Type B pancreatic cell (in vitro differentiated cells): ENCODE results near the gene LGALS1. TPM values are rescaled to one million over a fixed set of nuclear protein-coding genes. Genes with fewer than 3 reads are reported as not detected.
A peak's percentile ranks its signal among the peaks of the same experiment; 100 is the strongest.

Source experiments
- DNase-seq: peaks from one replicate; pipeline ENCODE4 v3.0.0; 2021; ENCODE audit warnings: mixed read lengths; ENCODE audit not compliant: unreplicated experiment; ENCODE audit errors: extremely low spot score
- H3K27ac Mint-ChIP-seq: 2 replicates; pipeline ENCODE4 v1.8.0; 2021; ENCODE audit warnings: mild to moderate bottlenecking, mixed read lengths
- H3K27me3 Mint-ChIP-seq: 2 replicates; pipeline ENCODE4 v1.8.0; 2021; ENCODE audit warnings: mixed read lengths
- H3K36me3 Mint-ChIP-seq: 2 replicates; pipeline ENCODE4 v1.8.0; 2021; ENCODE audit warnings: mixed read lengths
- H3K4me1 Mint-ChIP-seq: one replicate; pipeline ENCODE4 v1.8.0; 2021; ENCODE audit warnings: mixed read lengths; ENCODE audit not compliant: unreplicated experiment
- H3K4me3 Mint-ChIP-seq: 2 replicates; pipeline ENCODE4 v1.8.0; 2021; ENCODE audit warnings: mild to moderate bottlenecking, mixed read lengths
- H3K9me3 Mint-ChIP-seq: 2 replicates; pipeline ENCODE4 v1.8.0; 2021; ENCODE audit warnings: mixed read lengths
- CTCF ChIP-seq: fragments of 200-600 bp; sonication (generic); conservative IDR thresholded peaks from 2 replicates; pipeline ENCODE4 v1.5.0; 2021; ENCODE audit warnings: antibody characterized with exemption, mild to moderate bottlenecking
- total RNA-seq: library from RNA; stranded (reverse); gene quantifications from 2 replicates; pipeline ENCODE4 v1.2.1, GENCODE V29; 2021; ENCODE audit warnings: low replicate concordance

Gene LGALS1
- total RNA-seq, 1 donor from 2014 or later, result 235 TPM

GRCh38 chr22:37640591-37641560, 34.6 kb upstream of the LGALS1 start:
- H3K36me3 Mint-ChIP-seq, result no peaks in the 10 kb centered on the region
- no peaks in the 10 kb centered on the region for H3K27me3 Mint-ChIP-seq
- DNase-seq, result no peak
- peaks cover 12% of the 10 kb centered on the region for H3K4me1 Mint-ChIP-seq
- H3K9me3 Mint-ChIP-seq, result no peaks in the 10 kb centered on the region
- H3K4me3 Mint-ChIP-seq, result peak overlapping the region; percentile 91
- peak overlapping the region; percentile 69 for H3K27ac Mint-ChIP-seq
- TF ChIP-seq CTCF, result no peak

DNA sequence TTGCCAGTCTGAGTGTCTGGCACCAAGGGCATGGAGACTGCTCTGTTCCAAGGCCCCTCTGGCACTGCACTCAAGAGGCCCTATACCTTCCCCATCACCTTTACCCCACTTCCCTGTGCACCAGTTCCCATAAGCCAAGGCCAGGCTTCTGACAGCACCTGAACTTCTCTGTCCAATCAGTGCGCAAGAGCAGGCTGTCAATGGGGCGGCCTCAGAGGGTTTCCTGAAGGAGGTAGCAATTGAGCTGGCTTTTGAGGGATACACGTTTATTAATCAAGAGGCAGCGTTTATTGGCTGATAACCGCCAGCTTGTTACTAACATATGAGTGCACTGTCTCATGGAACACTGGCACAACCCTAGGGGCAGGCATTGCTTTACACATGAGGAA, 33.9 kb upstream of the LGALS1 start:
- H3K27ac Mint-ChIP-seq, result no peak overlapping the region
- no peaks in the 10 kb centered on the region for H3K36me3 Mint-ChIP-seq
- DNase-seq, result no peak
- no peak for TF ChIP-seq CTCF
- H3K4me1 Mint-ChIP-seq, result peaks cover 12% of the 10 kb centered on the region
- H3K9me3 Mint-ChIP-seq, result no peaks in the 10 kb centered on the region
- H3K4me3 Mint-ChIP-seq, result peak overlapping the region; percentile 31
- no peaks in the 10 kb centered on the region for H3K27me3 Mint-ChIP-seq

- H3K9me3 Mint-ChIP-seq, result no peaks in the 10 kb centered on the region
- peak; percentile 92 for DNase-seq
- H3K36me3 Mint-ChIP-seq, result no peaks in the 10 kb centered on the region
- H3K27ac Mint-ChIP-seq, result peak overlapping the region; percentile 34
- no peaks in the 10 kb centered on the region for H3K27me3 Mint-ChIP-seq
- peak; percentile 94 for TF ChIP-seq CTCF
- H3K4me1 Mint-ChIP-seq, result peaks cover 12% of the 10 kb centered on the region
- peak overlapping the region; percentile 39 for H3K4me3 Mint-ChIP-seq
These were observed 32.1 kb upstream of the LGALS1 start for GRCh38 chr22:37643225-37643847.

DNA sequence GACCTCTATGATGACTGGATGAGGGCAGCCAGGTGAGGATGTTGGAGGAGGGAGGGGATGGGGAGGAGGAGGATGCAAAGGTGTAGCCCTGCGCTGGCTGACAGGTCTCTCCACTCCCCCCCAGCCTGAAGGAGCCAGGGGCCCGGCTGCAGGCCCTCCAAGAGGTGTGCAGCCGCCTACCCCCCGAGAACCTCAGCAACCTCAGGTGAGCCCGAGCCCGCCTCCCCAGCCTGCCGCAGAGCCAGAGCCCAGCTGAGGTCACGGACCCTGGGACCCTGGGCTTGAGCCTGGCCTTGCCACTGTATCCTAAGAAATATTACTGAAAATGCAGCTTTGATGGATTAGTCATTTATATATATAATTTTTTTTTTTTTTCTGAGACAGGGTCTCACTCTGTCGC, 28.1 kb upstream of the LGALS1 start:
- no peaks in the 10 kb centered on the region for H3K36me3 Mint-ChIP-seq
- H3K4me1 Mint-ChIP-seq, result peaks cover 6% of the 10 kb centered on the region
- DNase-seq, result no peak
- TF ChIP-seq CTCF, result no peak
- no peak overlapping the region for H3K27ac Mint-ChIP-seq
- no peaks in the 10 kb centered on the region for H3K9me3 Mint-ChIP-seq
- no peaks in the 10 kb centered on the region for H3K27me3 Mint-ChIP-seq
- no peak overlapping the region for H3K4me3 Mint-ChIP-seq

- H3K27ac Mint-ChIP-seq, result no peak overlapping the region
- no peaks in the 10 kb centered on the region for H3K27me3 Mint-ChIP-seq
- H3K36me3 Mint-ChIP-seq, result no peaks in the 10 kb centered on the region
- no peaks in the 10 kb centered on the region for H3K9me3 Mint-ChIP-seq
- H3K4me1 Mint-ChIP-seq, result peaks cover 6% of the 10 kb centered on the region
- no peak for TF ChIP-seq CTCF
- no peak overlapping the region for H3K4me3 Mint-ChIP-seq
- DNase-seq, result no peak
These were observed 27.5 kb upstream of the LGALS1 start for GRCh38 chr22:37647928-37648327.
